ENCODE data around the gene MYO1D.

Gene MYO1D

DNA sequence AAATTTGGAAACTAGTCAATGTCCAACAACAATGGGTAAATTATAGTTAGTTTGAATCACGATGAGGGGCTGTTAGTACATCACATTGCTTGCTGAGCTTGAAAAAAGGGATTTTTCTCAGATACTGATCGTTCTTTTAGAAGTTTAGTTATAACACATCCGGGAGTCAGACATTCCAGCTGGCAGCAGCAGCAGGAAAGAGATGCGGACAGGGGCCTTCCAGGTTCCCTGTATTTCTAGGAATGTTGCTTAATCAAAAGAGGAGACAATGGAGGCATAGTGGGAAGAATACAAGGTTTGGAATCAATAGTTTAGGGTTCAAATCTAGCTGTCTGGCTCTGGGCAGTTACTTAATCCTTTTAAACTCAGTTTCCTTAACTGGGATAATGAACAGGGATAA is 362.3 kb downstream of the MYO1D start:
- TF ChIP-seq CTCF (IDR thresholded peaks at IDR 0.05; ENCODE audit: low read depth, low read length, missing control alignments): no peak
- DNase-seq (ENCODE audit: low read depth): no peak
- H3K4me3 ChIP-seq (ENCODE audit: low read depth, low read length): no peak overlapping the region

- no peak for DNase-seq (ENCODE audit: low read depth)
- no peak overlapping the region for H3K4me3 ChIP-seq (ENCODE audit: low read depth, low read length)
- TF ChIP-seq CTCF (IDR thresholded peaks at IDR 0.05; ENCODE audit: low read depth, low read length, missing control alignments): no peak
Observed at GRCh38 chr17:32513579-32513978, 363.3 kb downstream of the MYO1D start.

- no peak overlapping the region; the same call in 1 of the 2 replicates for H3K4me3 ChIP-seq (ENCODE audit: low read depth, low read length)
- no peak for TF ChIP-seq CTCF (IDR thresholded peaks at IDR 0.05; ENCODE audit: low read depth, low read length, missing control alignments)
- no peak for DNase-seq (ENCODE audit: low read depth)
Observed at GRCh38 chr17:32512328-32512727, 364.6 kb downstream of the MYO1D start.

GRCh38 chr17:32510466-32510865 is 366.5 kb downstream of the MYO1D start:
- no peak overlapping the region for H3K4me3 ChIP-seq (ENCODE audit: low read depth, low read length)
- no peak for TF ChIP-seq CTCF (IDR thresholded peaks at IDR 0.05; ENCODE audit: low read depth, low read length, missing control alignments)
- DNase-seq (ENCODE audit: low read depth): no peak

DNA sequence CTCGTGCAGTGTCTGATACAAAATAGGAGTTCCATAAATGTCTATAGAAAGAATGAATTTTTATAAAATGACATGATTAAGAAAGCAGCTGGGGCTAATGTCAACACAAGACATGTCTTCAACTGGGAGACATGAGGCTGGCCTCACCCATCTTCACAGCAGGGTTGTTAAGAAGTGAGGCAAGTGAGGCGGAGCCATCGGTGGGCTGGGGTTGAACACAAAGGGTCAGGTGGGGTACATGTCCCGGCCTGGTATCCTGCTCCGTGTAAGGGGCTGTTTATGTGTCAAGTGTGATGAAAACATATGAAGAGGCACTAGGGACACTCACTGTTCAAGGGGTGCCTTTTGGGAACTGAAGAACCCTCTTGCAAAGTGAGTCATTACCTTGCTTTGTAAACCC is 368.0 kb downstream of the MYO1D start:
- H3K4me3 ChIP-seq (ENCODE audit: low read depth, low read length): no peak overlapping the region
- no peak for DNase-seq (ENCODE audit: low read depth)
- TF ChIP-seq CTCF (IDR thresholded peaks at IDR 0.05; ENCODE audit: low read depth, low read length, missing control alignments): no peak

DNA sequence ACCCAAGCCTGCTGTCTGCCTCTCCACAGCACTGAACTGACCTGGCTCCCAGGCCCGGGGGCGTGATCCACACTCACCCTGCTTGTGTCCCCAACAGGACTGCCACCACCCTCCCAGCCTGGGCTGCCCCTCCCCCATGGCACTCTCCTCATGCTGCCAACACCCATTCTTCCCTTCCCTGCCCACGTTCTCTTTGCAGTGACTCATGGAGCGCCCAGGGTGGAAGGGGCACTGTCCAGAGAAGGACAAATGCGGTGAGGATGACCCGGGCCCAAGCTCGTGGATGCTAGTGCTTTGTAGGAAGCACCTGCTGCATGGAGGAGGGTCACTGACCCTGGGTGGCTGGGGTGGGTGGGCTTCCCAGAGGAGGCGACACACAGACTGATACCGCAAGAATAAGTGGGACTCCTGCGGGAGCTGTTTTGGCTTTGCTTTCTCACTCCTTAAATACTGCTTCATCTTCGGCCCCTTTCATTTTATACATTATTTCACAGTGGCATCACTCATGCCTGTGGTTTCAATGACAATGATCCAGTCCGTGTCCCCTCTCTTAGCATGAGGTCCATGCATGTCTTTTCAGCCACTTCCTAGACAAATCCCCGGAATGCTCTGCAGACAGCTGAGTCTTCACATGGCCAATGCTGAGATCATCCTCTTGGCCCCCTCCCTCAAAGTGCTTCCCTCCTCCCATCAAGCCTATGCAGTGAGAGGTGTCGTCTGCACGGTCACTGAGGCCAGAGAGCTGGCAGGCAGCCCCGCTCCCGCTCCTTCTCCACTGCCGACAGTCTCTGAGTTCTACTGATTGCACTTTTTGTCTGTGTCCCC is 372.5 kb downstream of the MYO1D start:
- no peak overlapping the region; the same call in 1 of the 2 replicates for H3K4me3 ChIP-seq (ENCODE audit: low read depth, low read length)
- no peak for DNase-seq (ENCODE audit: low read depth)
- TF ChIP-seq CTCF (IDR thresholded peaks at IDR 0.05; ENCODE audit: low read depth, low read length, missing control alignments): no peak

Data from GM12864 (cell line).